Measurements from ENCODE around the gene CTNNB1.

CTNNB1 gene

DNA sequence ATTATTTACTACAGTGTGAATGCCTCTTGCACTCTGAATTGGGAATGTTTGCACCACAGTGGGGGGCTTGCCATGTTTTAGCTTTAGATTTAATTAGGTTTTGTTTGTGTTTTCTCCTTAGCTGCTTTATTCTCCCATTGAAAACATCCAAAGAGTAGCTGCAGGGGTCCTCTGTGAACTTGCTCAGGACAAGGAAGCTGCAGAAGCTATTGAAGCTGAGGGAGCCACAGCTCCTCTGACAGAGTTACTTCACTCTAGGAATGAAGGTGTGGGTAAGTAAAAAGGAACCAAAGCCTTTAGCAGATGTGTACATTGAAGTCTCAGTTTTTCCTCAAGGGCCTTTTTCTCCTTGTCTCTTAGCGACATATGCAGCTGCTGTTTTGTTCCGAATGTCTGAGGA lies 36.9 kb downstream of the CTNNB1 start:
- in situ Hi-C loops (cut with HindIII; ENCODE audit: low sequenced_read_pairs): loop anchor here (25.0 kb wide), 1 partner anchor 649 kb away; no protein-coding TSS in a partner anchor
- DNase-seq (ENCODE audit: low read depth): no peak
- no peak for TF ChIP-seq CTCF (IDR thresholded peaks at IDR 0.05; ENCODE audit: low read depth, low read length, missing control alignments)
- no peak overlapping the region for H3K4me3 ChIP-seq (ENCODE audit: low read depth, low read length)

DNA sequence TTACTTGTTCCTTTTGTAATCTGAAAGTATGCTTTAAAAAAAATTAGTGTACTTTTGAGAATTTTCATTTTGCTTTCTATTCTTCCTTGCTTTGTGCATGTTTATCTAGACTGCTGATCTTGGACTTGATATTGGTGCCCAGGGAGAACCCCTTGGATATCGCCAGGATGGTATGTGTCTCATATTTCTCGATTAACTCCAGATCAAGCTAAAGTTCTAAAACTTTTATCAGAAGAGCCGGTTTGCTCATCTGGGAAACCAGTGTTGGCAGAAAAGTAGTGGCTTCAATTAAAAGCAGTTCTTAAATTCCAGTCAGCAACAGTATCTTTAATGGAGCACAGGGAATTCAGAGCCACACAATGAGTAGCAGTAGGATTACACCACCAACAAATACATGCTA lies 38.6 kb downstream of the CTNNB1 start:
- TF ChIP-seq CTCF (IDR thresholded peaks at IDR 0.05; ENCODE audit: low read depth, low read length, missing control alignments): no peak
- in situ Hi-C loops (cut with HindIII; ENCODE audit: low sequenced_read_pairs): loop anchor here (25.0 kb wide), 1 partner anchor 651 kb away; no protein-coding TSS in a partner anchor
- H3K4me3 ChIP-seq (ENCODE audit: low read depth, low read length): no peak overlapping the region
- DNase-seq (ENCODE audit: low read depth): no peak

GRCh38 chr3:41239587-41239986 lies 40.3 kb downstream of the CTNNB1 start:
- no peak for DNase-seq (ENCODE audit: low read depth)
- no peak overlapping the region for H3K4me3 ChIP-seq (ENCODE audit: low read depth, low read length)
- no peak for TF ChIP-seq CTCF (IDR thresholded peaks at IDR 0.05; ENCODE audit: low read depth, low read length, missing control alignments)
- in situ Hi-C loops (cut with HindIII; ENCODE audit: low sequenced_read_pairs): loop anchor here (25.0 kb wide), 1 partner anchor 652 kb away; no protein-coding TSS in a partner anchor

DNA sequence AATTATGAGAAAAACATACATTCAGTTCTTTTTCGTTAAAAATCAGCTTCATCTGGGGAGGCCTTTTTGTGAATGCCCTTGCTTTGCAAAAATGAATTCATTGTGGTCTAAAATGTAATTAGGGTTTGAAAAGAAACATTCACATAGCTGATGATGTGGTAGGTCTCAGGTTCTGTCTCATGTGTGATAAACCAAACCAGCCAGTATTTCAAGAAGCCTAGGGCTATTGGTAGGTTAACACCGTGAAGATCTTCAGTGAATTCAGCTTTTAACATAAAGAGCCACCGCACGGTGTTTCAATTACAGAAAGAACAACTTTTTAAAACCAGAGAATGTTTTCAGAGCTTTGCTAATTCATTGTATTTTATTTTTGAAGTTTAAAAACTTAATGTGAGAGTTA lies 41.9 kb downstream of the CTNNB1 start:
- no peak for DNase-seq (ENCODE audit: low read depth)
- in situ Hi-C loops (cut with HindIII; ENCODE audit: low sequenced_read_pairs): loop anchor here (25.0 kb wide), 1 partner anchor 654 kb away; no protein-coding TSS in a partner anchor
- no peak for TF ChIP-seq CTCF (IDR thresholded peaks at IDR 0.05; ENCODE audit: low read depth, low read length, missing control alignments)
- H3K4me3 ChIP-seq (ENCODE audit: low read depth, low read length): no peak overlapping the region

- no peak for DNase-seq (ENCODE audit: low read depth)
Observed at GRCh38 chr3:41241800-41242571, 42.7 kb downstream of the CTNNB1 start.

DNA sequence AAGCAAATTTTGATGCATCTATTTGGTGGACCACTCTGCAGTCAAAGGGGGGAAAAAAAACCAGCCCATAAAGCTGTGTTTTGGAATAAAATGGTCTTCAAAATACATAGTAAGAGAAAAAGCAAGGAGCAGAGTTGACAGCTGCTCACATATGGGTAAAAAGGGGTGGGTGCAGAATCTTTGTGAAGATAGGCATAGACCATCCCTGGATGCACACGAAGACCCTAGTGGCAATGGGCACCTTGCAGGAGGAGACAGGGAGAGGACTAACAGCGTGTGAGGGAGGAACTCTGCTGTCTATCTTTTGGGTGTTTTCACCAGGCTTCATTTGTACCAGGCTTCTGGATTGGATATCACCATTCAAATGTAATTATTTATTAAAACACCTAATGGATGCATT lies 43.9 kb downstream of the CTNNB1 start:
- no peak overlapping the region for H3K4me3 ChIP-seq (ENCODE audit: low read depth, low read length)
- DNase-seq (ENCODE audit: low read depth): no peak
- no peak for TF ChIP-seq CTCF (IDR thresholded peaks at IDR 0.05; ENCODE audit: low read depth, low read length, missing control alignments)
- in situ Hi-C loops (cut with HindIII; ENCODE audit: low sequenced_read_pairs): loop anchor here (25.0 kb wide), 1 partner anchor 656 kb away; no protein-coding TSS in a partner anchor

More at GRCh38 chr3:41241800-41242571, 42.7 kb downstream of the CTNNB1 start:
- no peak overlapping the region for H3K4me3 ChIP-seq (ENCODE audit: low read depth, low read length)
- in situ Hi-C loops (cut with HindIII; ENCODE audit: low sequenced_read_pairs): loop anchor here (25.0 kb wide), 1 partner anchor 655 kb away; no protein-coding TSS in a partner anchor
- TF ChIP-seq CTCF (IDR thresholded peaks at IDR 0.05; ENCODE audit: low read depth, low read length, missing control alignments): no peak
